HG02798 (cell line): ENCODE data around the gene ARL16.

Experiments used
- ATAC-seq: cut with Tn5 transposase; IDR thresholded peaks from one replicate; pipeline ENCODE4 v1.9.1; 2021; ENCODE audit warnings: mild to moderate bottlenecking; ENCODE audit not compliant: unreplicated experiment, poor library complexity

ARL16 gene

GRCh38 chr17:81673561-81674258, 9.9 kb downstream of the ARL16 start:
- no peak for ATAC-seq

- ATAC-seq = no peak
Observed at GRCh38 chr17:81672954-81673353, 10.6 kb downstream of the ARL16 start.

GRCh38 chr17:81672504-81672903, 11.1 kb downstream of the ARL16 start:
- no peak for ATAC-seq

GRCh38 chr17:81667754-81668153, 15.8 kb downstream of the ARL16 start:
- ATAC-seq = no peak

- peak; percentile 94 for ATAC-seq
Observed at GRCh38 chr17:81666342-81667191, 17.0 kb downstream of the ARL16 start, which contains the start of the genes CCDC137 and OXLD1. Gene CCDC137 (plus strand): TSS chr17:81666737. CDS start chr17:81666767, 30 bp downstream. Gene OXLD1 (minus strand): TSS chr17:81666605. CDS start chr17:81666577, 28 bp downstream.

- ATAC-seq = no peak
Observed at GRCh38 chr17:81666092-81666341, 17.6 kb downstream of the ARL16 start.

- peak; percentile 15 for ATAC-seq
Observed at GRCh38 chr17:81665205-81666091, 18.1 kb downstream of the ARL16 start.

- no peak for ATAC-seq
Observed at GRCh38 chr17:81664051-81664470, 19.5 kb downstream of the ARL16 start.

- ATAC-seq = no peak
Observed at GRCh38 chr17:81662002-81662401, 21.6 kb downstream of the ARL16 start.

GRCh38 chr17:81660441-81660840, 23.2 kb downstream of the ARL16 start:
- no peak for ATAC-seq

- no peak for ATAC-seq
Observed at GRCh38 chr17:81659038-81659437, 24.6 kb downstream of the ARL16 start.

GRCh38 chr17:81656835-81657234, 26.8 kb downstream of the ARL16 start:
- ATAC-seq = no peak

- ATAC-seq = no peak
Observed at GRCh38 chr17:81656118-81656743, 27.4 kb downstream of the ARL16 start, which contains the start of gene PDE6G. Gene PDE6G (minus strand): TSS chr17:81656542. CDS start chr17:81653305, 3,237 bp downstream.

GRCh38 chr17:81655378-81656117, 28.0 kb downstream of the ARL16 start:
- ATAC-seq = no peak

- no peak for ATAC-seq
Observed at GRCh38 chr17:81652906-81653771, 30.5 kb downstream of the ARL16 start.

GRCh38 chr17:81651692-81652091, 31.9 kb downstream of the ARL16 start:
- no peak for ATAC-seq

- ATAC-seq = no peak
Observed at GRCh38 chr17:81650951-81651350, 32.6 kb downstream of the ARL16 start.

GRCh38 chr17:81648707-81649085, 34.9 kb downstream of the ARL16 start:
- no peak for ATAC-seq
